NCI-H1930 (cell line): ENCODE data around the gene TMEM220.
"Not testable (repeated sequence)": the region's sequence is repeated elsewhere in the genome, so short reads cannot be mapped to it uniquely, and the experiment has no call there.

Source experiments
- DNase-seq, 2 experiments: peaks; one replicate each; lab custom pipeline; 2025; lab: John Stamatoyannopoulos, UW

Gene TMEM220

DNA sequence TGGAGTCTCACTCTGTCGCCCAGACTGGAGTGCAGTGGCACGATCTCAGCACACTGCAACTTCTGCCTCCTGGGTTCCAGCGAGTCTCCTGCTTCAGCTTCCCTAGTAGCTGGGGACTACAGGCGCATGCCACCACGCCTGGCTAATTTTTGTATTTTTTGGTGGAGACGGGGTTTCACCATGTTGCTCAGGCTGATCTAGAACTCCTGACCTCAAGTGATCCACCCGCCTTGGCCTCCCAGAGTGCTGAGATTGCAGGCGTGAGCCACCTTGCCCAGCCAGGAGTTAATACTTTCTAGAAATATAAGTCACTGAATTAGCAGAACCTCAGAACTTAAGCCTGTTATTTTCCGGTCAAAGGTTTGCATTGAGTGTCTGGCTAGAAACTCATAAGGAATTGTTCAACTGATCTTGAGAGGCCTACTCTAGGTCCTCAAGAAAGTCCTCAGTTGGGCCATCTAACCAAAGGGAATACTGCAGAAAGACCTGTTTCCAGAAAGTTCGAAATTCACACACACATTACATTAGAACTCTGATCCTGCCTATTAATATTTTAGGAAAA lies 1.4 kb downstream of the TMEM220 start:
- no peak for DNase-seq

DNA sequence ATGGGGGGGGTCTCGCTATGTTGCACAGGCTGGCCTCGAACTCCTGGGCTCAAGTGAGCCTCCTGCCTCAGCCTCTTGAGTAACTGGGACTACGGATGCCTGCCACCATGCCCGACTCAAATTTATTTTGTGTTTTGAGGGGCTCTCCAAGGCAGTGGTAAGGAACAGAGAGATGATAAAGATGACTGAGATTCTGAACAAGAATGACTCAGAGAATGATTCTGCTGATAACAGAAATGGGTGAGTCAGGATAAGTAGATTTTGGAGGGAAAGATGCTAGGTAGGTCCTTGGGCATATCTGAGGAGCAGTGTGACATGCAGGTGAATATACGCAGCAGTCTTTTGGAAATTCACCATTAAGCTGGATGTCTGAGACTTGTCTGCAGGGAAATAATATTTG lies 2.6 kb downstream of the TMEM220 start:
- DNase-seq: no peak

DNA sequence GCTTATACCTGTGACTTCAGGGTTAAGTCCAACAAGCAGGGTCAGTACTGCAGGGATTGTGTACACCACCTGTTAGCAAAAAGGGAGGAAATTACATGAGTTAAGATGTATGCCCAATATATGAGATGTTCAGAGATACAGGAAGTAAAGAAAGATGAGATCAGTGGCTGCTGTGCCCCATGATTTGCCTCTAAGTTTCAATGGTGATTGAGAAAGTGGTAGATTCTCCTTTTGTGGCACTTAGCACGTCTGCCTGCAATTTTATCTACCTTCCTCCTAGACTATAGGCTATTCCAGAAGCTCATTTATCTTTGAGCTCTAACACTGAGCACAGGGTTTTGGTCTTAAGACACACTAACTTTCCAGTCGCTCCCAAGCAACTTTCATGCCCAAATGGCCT lies 3.6 kb downstream of the TMEM220 start:
- no peak for DNase-seq

DNA sequence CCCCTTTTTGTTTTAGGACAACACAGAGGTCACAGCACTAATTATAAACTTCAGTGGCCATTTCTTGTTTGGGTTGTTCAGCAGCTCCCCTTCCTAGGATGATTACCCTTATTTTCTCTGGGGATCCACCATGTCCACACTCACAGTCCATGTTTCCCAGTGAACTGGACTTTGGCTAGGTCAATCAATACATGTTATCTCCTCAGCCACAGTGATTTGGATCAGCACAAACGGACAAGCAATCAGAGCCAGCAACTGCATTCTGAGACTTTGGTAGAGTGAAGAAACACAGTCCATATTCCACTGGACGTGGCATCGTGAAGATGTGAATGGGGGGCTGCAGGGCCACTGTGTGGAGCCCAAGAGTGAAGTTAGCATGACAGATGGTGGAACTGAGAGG lies 4.6 kb downstream of the TMEM220 start:
- DNase-seq: no peak

DNA sequence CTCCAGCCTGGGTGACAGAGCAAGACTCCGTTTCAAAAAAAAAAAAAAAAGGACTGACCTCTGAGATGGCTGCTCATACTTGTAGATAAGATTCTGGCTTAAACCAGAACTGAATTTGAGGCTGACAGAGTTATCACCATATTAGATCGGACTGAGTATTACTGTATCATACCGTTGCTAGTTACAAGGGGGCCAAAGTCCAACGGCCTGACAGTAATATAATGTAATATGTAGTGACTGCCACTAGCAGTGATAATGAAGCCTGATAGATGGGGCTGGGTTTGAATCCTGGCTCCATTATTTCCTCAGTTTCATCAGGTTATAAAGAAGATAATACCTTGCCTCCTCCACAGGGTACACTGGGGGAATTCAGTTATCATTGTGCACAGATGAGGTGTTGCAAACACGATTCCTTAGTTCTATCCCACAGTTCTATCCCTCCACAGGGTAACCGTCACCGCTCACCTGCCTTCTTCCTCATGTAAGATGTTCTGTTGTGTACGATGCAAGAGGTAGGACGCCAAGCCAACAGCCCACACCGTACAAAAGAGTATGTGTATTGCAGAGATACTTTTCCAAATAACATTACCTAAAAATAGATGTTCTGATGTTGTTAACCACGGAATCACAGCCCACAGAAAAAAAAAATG lies 5.2 kb downstream of the TMEM220 start:
- no peak for DNase-seq

DNA sequence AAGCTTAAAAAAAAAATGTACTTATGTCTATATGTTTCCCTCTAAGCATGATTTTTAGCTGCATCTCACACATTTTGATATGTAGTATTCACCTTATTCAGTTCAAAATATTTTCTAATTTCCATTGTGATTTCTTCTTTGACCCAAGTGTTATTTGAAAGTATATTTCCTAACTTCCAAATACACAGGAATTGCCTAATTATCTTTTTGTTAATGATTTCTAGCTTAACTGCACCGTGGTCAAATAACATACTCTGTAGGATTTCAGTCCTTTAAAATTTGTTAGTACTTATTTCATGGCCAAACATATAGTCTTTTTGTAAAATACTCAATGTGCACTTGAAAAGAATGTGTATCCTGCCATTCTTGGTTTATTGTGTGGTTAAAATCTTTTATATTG lies 11.3 kb downstream of the TMEM220 start:
- DNase-seq: no peak

DNA sequence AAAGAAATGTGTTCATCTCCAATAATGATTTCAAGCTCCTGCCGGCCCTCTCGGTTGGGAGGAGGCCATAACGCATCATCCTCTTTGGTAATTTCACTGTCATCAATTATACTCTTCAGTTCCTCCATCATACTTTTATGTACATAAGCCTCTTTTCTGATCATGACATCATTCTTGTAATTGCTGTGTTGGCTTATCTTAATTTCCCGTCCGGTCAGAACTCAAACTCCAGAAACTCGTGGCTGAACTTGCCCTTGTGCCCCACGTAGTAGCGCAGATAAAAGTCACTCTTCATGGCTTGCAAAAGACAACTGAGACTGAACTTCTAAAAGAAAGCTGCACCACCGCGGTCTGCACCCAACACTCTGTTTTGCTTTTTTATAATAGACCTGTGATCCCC lies 13.6 kb downstream of the TMEM220 start:
- no peak for DNase-seq

DNA sequence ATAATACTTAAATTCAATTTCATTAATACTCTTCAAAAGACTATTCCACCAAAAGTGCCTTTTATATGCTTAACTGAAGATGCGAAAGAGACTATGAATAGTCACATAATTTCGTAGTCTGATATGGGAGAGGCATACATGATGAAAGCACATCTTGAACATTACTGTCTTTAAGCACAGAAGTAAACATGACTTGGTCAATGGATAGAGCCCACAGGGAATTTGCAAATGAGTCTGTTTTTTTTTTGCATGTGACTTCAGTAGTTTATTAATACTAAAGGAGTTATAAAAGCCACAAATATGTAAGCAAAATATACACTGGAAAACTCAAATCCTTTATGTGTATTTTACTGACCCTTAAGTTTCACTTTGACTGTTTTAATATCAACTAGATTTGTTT lies 16.5 kb downstream of the TMEM220 start:
- no peak for DNase-seq

DNA sequence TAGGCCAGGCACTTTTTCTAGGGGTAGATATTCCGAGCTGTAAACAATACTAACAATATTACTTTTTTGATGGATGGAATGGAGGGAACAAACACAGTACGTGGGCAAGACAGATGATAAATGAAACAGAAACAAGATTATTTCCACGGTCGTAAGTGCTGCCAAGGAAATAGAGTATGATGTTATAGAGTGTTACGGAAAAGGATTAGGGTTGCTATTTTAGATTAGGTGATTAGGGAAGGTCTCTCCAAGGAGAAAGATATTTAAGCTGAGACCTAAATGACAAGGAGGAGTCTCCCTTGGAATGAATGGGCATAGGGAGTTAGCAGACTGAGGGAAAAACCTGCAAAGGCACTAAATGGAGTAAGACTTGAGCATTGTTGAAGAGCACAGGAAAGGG lies 24.1 kb downstream of the TMEM220 start:
- DNase-seq: no peak

DNA sequence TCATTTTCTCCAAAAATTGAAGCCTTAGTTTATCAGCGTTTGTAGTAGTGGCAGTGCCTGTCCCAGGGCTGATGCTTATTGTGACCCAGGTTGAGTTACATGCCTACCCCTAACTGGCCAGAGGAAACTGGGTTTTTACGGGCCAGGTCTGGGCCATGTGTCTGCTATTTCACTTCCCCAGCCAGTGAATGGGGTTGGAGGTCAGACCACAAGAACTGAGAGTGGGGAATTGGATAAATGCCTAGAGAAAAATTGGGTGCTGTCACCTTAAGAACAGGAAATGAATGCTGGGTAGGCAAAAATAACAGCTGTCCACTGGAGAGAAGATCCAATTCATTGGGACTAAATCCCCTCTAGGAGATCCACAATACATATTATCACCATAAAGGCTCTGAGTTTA lies 27.2 kb downstream of the TMEM220 start:
- no peak for DNase-seq

DNA sequence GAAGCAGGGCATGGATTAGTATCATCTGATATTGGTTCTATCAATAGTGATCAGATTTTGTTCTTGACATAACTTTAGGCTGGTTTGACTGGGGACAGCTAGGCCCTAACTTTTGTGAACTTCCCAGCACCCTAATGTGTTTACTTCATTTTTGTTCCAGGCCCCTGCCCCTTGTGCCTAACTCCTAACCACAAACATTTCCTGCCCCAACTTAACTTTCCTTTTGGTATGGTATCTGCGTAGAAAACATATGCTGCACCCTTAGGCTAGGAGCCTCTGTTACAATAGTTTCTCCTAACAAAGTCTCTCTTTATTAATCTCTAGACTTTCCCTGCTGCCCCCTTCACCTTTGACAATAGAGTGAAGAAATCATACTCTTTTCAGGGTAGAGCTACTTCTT lies 30.0 kb downstream of the TMEM220 start:
- DNase-seq: no peak

DNA sequence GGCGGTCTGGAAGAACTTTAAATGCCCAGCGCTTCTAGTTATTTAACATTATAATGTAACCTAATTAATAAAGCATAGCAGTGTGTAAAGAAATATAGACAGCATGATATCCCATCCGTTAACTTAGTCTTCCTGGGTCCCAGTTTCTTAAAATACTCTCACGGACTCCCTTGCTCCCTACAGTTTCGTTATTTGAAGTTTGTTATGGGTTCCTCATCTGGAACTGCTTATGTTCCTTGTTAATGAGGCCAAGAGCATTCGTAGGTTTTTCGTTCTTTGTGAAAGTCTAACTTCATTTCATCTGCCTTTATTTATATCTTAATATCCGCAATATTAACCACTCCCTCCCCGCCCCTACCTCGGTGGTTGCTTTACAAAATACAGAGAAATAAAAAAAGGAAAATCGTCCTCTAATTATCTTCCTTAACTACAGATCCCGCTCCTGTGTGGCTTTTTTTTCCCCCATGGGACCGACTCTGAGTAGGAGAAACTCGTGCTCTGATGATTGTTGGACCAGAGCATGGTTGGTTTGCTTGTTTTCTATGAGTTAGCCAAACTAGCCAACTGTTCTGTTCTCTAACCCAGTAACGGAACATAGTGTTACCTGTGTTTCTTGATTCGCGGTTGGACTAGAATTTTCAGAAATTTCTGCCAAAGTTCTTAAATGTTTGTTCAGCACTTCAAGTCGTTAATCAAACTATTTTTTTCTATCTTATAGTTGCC lies 31.6 kb downstream of the TMEM220 start:
- no peak for DNase-seq

DNA sequence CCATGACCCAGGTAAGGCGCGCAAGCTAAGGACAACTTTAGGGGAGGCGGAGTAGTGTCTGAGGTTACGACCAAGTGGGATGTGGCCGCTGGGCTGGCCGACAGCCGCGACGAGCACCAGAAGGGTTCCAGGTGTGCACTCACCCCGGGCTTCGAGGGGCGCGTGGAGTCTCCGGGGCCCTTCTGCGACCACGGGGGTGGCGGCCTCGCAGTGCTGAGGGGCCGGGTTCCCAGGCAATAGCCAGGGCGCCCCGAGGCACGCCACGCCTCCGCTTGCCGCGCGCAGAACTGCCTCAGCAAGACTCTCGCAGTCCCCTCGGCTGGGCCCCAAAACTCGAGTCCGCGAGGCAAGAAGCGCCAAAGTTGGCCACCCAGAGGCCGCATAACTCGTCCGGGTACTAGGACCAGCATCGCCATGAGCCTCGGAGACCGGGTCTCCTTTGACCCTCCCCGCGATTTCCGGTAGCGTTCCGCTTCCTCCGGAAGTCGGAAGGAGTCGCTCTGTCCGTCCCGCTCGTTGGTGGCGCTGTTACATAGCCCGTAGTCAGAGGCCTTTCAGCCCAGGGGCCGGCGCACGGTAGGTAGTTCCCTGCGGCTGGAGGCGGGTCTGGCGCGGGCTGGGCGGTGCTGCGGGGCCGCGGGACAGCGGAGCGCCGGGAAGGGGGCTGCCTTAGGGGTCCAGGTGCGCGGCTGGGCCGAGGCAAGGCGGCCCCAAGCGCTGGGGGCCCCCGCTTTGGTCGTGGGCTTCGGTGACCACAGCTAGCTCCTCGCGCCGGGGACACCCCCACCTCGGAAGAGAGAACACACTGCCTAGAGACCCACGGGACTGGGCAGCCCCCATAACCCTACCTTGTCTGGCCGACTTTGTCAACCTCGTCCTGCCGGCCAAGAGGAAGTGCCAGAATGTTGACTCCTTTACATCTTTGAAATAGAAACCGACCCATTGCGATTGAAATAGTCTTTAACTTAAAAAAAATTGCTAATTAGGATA lies 32.4 kb downstream of the TMEM220 start, which contains the start of the genes ADPRM and SCO1:
ADPRM (plus strand) TSS at position 503 of the 990 bp plus-strand sequence. CDS start 7,333 bp downstream, outside the sequence.
SCO1 (minus strand) TSS at position 442 of the 990 bp plus-strand sequence; CDS start at position 416, 26 bp downstream.
- peak; percentile 88 to 90 for DNase-seq

DNA sequence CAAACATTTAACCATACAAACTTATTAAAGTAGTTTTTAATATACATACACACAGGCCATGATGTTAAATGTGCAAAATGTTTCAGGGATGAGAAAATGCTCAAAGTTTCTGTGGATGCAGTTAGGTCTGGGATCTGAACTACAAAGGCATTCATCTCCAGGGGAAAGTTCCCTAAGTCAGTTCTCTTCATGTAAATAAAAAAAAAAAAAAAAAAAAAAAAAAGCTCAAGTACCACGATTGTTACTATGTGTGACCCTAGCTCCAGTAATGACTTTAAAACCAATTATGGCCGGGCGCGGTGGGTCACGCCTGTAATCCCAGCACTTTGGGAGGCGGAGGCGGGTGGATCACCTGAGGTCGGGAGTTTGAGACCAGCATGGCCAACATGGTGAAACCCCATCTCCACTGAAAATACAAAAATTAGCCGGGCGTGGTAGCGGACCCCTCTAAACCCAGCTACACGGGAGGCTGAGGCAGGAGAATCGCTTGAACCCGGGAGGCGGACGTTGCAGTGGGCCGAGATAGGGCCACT lies 33.9 kb downstream of the TMEM220 start:
- not testable (repeated sequence) for DNase-seq

DNA sequence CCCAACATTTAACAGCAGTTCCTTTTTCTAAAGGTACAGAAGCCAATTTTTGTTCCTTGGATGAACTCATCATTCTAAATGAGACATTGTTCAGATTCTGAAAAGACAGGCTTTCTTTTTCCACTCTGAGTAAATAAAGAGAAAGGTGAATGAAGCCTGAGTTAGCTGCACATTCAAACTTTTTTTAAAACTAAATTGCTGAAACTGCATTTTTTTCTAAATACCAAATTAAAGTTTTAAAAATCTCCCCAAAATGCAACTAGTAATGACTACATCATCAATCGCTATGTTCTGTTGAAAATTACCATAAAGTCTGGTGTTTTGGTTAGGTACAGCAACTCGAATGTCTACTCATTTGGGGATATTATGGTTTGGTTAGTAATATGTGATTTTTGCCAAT lies 42.3 kb downstream of the TMEM220 start:
- no peak for DNase-seq

DNA sequence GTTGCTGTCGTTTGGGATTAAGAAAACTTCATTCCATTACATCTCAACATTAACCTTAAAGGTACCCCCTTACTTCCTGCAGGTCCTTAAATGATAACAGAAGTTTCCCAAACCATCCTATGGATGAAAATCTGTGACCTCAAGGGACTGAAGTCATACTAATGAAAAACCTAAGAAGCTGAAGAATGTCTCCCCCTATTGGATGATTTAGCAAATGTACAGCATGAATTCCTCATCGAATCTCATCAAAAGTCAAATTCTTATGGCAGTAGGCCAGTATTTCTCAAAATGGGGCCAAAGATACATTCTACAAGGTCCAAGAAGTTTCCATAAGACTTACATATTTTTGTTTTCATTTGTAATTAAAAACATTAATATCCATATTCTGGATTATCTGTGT lies 46.0 kb downstream of the TMEM220 start:
- DNase-seq: no peak

DNA sequence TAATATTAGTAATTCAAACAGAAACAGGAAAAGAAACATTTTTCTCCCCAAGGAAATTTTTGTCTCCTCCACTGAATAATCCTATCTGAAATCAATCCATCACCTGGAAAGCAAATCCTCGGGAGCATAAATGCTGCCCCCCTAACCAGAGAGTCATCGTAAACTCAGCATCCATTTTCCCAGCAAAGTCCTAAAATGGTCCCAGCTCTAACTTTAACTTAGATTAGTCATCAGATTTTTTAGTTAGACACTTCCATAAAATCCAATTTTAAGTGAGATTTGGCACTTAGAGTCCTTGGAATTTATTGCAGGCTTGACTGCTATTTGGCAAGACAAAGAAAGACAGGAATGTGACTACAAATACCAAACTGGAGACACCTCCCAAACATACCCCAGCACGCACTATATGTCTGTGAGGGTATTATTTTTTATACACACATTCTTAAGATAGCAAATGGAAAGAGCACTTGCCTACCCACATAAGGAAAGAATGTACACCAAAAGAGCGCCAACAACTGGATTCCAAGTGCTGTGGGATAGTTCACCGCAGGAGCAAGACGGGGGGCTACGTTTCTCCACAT lies 47.9 kb downstream of the TMEM220 start:
- no peak for DNase-seq

DNA sequence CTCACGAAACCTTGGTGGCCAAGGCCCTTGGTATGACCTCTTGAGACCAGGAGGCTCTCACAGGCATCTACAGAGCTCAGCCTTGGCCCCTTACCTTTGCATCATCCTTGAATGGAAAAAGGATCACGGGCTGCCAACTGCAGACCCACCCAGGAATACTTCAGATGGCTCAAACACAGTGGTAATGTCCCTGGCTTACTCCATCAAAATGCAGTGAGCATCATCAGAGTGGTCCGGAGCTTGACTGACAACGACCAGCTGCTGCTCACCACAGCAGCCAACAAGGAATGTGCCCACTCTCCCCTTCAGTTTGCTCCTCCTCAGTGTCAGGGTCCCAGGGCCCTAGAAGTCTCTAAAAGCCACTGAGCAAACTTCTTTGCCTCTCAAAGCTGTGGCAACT lies 55.1 kb downstream of the TMEM220 start:
- DNase-seq: no peak

DNA sequence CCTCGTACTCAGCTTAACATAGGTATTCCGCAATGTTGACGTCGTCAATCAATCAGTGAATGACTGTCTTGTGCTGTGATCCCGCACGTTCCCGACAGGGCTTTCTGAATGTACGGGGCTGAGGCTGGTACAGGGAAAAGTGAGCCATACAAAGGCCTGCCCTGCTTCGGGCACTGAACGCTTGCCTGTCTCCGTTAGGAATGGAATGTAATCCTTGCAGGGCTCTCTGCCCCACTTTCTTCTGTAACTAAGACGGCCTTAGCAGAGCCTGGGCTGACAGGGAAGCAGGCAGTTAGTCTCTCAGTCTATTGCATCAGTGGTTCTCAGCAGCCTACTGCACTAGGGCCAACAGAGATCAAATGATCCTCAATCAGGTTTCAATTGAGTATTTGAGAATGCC lies 56.5 kb downstream of the TMEM220 start:
- no peak for DNase-seq

DNA sequence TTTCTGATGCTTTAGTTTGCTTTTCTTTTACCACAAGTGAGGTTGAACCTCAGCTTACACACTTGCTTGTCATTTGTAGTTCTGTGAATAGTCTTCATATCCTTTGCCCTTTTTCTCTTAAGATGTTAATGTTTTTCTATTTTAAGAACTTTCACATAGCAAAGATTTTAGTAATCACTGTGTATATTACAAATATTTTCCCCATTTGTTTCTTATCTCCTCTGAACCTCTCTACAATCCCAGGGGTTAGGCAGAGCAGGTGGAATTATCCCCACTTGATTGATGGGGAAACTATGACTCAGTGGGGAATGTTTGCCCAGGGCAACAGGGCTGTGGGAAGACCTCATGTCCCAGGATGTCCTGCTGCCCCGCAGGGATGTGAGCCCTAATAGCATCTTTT lies 61.0 kb downstream of the TMEM220 start:
- DNase-seq: no peak

DNA sequence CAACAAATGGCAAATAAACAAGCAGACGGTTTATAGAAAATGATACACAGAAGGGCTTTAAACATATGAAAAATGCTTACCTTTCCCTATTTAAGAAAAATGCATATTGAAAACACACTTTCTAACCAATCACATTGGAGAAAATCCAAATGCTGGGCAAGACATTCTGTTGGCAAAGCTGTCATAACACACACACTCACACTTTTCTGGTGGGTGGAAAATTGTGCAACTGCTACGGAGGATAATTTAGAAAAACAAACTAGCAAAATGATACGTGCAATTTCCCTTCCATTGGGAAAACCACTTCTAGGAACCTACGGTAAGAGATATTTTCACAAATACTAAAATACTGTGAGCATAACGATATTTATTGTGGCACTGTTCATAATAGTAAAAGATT lies 62.9 kb downstream of the TMEM220 start:
- DNase-seq: no peak

DNA sequence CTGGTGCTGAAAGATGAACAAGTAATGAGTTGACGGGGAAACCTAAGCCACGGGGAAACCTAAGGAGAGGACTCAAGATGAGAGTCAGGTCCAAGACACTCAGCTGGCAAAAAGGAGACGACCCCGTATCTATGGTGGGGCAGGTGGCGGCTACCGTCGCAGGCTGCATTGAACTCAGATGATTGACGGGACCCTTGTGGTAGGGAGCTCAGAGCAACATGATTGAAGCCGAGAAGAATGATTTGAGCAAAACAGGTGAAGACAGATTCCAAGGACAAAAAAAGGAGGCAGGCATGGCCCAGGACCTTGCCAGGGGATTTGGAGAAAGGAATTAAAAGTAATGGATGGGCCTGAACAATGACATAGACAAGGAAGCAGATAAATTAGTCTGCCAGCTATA lies 65.3 kb downstream of the TMEM220 start:
- no peak for DNase-seq
